Fibroblast of upper back skin (primary cell): Measurements from ENCODE around the gene STAT4.

Experiments used
- DNase-seq: peaks from one replicate; pipeline ENCODE4 v3.0.0-alpha.2; 2013

STAT4 gene

DNA sequence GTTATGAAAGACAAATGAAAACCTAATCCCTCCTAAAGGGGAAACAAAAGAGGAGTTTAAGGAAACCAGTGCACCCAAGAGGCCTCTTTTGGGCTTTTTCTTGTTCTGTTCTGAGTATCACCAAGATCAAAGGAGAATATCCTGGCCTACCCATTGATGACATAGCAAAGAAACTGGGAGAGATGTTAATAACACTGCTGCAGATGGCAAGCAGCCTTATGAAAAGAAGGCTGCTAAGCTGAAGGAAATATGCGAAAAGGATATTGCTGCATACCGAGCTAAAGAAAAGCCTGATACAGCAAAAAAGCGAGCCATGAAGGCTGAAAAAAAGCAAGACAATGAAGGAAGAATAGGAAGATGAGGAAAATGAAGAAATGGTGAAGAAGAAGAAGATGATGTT is 23.6 kb upstream of the STAT4 start:
- DNase-seq = peak; percentile 34

DNA sequence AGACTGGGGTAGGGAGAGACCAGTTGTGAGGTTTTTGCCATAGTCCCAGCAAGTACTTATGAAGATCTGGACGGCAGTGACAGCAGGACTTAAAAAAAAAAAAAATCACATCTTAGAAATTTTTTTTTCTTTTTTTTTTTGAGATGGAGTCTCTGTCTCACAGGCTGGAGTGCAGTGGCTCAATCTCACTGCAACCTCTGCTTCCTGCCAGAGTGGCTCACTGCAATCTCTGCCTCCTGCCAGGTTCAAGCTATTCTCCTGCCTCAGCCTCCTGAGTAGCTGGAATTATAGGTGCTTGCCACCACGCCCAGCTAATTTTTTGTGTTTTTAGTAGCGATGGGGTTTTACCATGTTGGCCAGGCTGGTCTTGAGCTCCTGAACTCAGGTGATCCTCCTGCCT is 22.4 kb upstream of the STAT4 start:
- no peak for DNase-seq

DNA sequence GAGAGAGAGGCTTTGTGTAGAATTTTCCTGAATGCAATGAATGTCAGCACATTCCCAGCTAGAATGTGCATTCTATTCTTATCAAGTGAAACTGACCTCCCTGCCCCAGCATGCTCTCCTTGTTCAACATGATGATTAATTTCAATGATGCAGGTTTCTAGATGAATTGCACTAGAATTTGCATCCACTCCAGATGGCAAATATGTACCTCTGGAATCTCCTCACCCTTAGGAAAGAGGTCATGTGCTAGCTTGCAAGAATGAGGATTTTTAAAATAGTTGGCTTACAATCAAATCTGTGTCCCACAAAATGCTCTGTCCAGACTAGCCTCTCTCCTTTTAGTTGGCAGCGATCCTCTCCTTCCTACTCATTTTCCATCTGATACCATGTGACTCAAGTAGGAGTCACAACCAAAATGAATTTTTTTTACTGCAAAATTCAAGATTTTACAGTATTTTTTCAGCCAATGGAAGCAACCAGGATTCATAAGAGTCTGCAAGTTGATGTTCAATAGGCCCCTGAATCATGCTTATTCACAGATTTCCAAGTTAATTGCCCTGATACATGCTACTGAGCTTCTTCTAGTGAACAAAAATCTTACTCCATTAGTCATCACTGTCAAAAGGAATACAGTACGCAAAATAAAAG is 21.0 kb upstream of the STAT4 start:
- peak; percentile 99 for DNase-seq

DNA sequence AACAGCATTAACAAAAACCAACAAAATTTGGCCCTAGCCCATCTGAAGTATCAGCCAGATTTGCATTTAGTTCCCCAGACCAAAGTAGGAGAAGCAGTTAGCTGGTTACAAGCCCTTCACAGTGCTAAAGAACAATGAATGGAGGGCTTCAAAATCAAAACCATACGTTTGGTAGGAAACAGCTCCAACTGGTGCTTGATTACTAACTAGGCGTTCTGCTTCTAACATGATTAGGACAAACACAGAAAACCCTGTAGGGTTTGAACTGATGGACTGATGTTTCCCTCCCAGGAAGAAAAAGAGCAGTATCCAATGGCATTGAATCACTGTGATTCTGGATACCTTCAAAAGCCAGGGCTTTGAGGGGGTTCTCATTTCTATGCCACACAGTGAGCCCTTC is 20.5 kb upstream of the STAT4 start:
- no peak for DNase-seq

DNA sequence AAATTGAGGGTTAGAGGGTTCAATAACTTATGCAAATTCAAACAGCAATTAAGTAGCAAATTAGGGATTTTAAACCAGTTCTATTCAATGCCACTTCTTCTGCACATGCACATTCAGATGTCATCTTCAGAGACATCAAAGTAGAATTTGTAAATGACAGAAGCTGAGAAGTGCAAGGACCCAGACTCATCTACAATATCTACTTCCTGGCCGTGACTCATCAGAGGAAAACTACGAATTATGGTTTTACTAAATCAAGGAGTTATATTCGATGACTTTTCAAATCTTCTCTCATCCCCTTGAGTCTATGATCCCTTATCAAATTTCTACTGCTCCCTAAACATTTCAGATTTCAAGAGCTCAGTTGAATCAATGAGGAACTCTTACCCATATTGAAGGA is 20.0 kb upstream of the STAT4 start:
- peak; percentile 42 for DNase-seq

DNA sequence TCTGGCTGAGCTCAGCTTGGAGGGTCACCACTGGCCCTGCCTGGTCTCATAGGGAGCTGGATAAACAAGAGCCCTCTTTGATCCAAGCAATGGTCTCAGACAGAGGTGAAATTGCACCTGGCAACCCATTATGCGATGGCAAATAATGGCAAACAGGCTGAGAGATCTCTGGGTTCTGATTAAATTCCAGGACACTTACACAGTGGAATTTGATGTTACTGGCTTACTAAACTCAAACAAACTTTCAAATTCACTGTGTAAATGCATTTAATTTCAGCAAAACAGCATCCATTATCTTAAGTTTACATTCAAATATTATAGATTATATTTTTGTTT is 19.5 kb upstream of the STAT4 start:
- no peak for DNase-seq

DNA sequence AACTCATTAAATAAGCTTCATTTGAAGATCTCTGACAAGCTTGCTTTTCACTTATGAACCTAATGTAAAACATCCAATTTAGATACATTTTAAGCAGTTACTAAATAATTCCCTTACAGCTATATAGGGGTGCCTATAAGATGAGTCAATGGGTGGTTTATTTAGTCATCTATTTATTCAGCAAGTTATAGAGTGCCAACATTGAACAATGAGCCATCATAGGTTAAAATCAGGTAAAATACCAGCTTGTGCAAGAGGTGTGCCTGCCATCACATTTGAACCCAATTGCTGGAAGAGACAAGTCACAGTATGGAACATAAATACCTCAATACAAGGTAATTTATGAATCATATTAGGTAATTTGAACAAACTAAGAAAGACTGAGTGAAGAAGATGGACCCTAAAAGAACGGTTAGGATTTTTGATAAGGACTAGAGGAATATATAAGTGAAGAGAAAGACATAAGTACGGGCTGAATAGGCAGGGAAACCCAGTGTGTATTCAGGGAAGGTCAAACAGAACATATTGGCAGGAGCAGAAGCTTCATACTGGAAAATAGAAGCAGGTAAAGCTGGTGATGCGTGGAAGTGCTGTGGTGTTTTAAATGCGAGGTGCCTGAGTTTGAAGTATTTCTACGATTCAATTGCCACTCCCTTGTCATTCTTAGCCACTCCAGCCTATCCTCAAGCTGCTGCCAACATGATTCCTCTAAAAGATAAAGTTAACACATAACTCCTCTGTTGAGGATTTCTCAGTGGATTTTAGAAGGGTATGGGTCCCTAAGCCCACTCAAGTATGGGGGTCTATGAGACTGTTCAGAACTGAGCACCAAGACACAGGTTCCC is 18.9 kb upstream of the STAT4 start:
- DNase-seq = no peak

DNA sequence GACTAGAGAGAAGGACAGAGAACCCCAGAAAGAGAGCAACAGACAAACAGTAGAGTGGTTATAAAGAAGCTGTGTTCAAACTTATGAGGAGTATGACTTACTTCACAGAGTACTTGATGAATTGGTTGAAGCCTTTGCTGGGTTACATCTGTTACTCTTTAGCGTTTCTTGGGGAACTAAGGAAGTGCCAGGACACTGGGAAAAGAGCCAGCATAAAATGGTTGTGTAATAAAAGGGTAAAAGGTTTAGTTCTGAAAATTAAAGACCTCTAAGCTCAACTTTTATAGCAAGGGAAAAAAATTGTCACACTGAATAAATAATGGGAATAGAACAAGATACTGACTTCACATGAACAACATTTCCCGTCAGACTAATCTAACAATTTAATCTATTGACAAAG is 17.0 kb upstream of the STAT4 start:
- peak; percentile 95 for DNase-seq

DNA sequence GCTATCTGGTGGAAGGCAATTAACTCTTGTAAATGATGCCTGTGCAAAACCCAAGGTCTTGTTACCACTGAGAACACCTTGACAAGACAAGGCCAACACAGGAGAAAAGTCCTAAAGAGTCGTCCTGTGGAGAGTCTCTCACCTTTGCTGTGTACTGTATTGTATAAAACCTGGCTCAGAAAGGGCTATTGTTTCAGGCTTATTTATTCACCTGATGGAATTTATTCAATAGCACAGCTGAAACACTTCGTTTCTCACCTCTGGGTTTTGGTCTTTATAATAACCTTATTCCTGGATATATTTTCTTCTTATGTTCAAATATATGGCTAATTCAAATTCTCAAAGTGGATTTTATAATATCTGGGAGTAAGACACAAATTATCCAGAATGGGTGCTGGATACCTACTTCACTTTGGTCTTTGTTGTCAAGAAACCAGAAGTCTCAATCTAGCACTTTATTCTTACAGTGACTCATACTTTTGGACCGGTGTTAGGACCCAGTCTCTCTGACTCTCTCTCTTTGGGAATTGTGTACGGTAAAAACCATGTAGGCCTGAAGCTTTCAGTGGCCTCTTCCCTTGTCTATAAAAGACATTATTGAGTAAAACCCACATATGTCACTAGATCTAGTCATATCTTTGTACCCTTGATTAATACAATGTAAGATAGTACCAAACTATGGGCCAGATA is 16.1 kb upstream of the STAT4 start:
- no peak for DNase-seq

DNA sequence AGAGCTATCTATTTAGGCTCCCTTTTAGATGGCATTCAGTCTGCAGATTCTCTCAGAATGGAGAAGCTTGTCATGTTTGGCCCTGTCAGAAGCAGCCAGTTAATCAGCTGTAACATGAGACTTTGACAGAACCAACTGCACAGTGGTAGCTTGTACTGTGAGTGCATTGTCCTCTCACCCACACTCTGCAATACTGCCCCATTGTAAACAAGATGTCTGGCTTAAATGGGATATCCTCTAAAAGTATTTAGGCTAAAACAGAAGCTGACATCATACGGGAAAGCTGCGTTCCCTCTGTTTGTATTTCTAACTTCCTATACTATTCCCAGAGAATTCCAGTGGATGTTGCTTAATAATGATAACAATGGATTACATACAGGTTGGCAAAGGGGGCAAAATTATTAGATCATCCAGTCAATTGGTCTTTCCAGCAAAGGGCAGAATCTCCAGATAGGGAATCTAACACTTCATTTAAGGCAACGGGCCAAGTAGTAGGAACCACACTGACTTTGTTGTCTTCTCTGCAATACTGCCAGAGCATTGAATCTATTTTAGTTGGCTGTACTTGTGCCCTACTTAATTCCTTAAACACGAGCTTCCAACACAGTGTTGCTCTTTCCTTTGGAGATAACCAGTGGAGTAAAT is 15.4 kb upstream of the STAT4 start:
- peak; percentile 43 for DNase-seq

DNA sequence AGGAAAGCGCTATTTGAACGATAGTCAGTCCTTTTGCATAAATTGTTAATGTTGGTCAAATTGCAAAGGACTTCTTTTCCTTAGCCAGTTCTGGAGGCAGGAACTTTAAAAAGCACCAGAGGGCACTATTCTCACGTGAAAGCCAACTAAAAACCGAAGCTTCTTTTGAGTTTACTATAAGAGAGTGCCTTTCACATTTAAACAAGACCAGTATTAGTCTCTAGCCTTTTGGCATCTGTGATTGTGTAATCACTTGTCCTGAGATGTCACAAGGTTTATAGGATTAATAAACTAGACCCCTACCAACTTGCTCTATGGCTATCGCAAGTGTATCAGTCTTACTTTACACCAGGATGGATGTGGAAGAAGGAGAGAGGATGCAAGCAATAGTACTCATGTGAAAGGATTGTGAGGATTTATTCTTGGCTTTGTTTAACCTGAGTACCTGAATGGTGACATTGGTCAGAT is 14.4 kb upstream of the STAT4 start:
- peak; percentile 66 for DNase-seq

DNA sequence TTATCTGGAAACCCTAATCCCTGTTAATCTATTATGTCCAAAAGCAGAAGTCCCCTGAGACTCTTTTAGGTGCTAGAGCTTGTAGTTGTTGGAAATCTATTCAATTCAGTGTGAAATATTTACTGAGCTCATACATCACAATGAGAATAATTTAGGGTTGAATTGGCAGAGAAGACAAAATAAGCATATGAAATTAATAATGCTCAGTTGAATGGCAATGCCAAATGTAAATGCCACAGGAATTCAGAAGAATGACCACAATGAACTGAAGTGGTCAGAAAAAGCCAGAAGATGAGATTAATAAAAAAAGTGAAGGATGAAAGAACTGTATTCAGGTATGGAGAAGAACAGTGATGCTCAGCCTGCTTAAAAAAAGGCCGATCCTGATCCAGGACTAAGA is 8.0 kb upstream of the STAT4 start:
- peak; percentile 75 for DNase-seq

DNA sequence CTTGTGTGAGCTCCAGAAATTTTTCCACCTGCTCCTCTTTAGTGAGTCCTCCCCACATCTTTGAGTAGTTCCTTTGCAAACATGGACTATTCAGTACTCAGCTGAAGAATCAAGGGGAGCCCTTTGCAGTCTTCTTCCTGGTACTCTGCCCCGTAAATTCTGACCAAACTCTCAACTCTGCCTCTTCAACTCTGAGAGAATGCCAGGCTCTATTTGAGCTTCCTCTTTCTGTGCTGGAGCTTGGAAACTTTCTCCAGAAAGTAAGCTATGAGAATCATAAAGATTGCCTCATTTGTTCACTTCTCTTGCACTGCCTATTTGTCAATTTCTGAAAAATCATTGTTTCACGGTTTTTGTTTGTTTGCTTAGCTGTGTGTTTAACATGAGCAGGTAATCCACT is 7.4 kb upstream of the STAT4 start:
- no peak for DNase-seq

DNA sequence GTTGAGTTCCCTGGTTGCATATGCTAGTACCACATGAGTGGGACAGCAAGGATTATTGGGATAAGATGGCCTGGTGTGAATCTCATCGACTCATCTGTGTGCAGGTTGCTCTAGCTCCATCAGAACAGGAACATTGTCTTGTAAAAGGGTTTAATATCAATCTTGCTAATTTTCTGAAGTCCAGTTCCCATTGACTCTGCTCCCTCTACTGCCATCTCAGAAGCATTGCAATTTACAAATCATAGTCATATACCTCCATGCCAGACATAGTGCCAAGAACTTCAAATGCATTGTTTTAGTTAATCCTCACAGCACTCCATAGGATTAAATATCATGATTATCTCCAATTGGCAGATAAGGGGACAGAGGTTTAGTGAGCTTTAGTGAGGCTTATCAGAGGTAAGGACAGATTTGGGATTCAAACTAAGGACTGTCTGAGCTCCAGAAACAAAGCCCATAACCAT is 4.8 kb upstream of the STAT4 start:
- peak; percentile 66 for DNase-seq

DNA sequence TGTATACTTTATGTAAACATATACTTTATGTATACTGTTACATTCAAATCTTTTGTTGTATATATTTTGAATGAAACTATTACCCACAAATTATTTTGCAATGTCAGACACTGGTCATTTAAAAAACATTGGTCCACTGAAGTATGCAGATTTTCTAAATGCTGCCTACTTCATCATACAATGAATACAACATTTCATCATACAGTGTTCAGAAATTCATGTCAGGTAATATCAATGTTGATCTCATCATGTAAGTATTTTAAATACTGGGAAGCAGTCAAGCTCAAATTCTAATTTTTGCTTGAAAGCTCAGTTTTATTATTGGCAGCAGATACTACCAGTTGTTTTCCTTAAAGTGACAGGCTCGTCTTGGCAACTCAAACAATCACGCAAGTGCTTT is 2.9 kb upstream of the STAT4 start:
- peak; percentile 61 for DNase-seq

DNA sequence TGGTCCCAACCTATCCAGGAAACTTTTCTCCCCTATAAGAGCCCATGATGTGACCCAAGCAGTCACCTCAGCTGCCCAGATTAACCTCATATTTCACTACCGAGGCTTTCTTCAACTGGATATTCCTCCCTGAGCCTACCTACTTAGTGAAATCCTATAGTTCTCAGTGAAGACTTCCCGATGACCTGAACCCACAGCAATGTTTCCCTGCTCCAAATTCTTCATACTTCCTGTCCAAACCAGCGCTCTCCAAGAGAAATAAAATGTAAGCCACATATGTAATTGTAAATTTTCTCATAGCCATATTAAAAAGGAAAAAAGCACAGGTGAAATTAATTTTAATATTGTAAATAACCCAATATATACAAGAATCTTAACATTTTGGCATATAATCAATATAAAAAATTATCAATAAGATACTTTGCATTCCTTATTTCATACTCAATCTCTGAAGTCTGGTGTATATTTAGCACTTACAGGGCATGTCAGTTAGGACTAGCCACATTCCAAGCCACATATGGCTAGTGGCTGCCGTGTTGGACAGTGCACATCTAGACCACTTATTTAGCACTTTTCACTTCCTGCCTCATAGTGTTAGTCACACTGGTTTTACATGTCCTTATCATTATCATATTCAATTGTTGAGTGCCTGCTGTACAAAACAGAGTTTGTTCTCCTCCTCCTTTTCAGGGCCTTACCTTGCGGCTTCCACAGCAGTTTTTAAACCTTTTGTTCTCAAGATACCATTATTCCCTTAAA is 1.9 kb upstream of the STAT4 start:
- peak; percentile 90 for DNase-seq

DNA sequence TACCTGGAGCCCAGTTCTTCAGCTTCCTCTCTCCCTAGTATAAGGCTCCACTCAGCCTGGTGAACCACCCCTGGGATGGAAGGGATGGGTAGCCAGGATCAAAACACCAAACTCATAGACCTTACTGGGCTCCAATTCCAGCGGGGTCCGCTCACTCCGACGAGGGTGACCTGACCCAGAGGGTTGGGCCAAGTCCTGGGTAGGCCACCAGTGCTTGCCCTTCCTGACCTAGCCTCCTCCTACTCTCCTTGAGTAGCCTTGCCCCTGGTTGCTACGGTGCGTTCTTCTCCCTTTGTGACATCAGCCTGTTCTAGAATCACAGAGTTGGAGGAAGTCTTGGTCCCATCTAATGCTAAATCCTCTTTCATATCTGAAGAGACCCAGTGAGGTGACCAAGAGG is 537 bp upstream of the STAT4 start:
- no peak for DNase-seq

DNA sequence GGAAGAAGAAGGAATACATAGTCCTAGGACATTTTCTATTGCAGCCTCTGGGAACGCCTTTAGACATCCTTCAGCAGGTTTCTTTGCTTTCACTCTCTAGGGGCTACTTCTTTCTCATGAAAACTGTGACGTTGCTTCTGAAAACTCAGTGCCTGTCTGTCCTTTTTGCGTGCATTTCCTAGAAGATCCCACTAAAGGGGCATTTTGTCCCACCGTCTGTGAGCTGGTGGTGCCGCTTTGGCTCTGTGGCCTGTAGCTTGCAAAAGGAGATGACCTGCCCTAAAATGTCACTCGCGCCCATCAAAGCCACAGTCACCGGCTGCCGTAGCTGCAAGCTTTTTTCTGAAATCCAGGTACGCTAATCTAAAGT is 579 bp downstream of the STAT4 start:
- no peak for DNase-seq

DNA sequence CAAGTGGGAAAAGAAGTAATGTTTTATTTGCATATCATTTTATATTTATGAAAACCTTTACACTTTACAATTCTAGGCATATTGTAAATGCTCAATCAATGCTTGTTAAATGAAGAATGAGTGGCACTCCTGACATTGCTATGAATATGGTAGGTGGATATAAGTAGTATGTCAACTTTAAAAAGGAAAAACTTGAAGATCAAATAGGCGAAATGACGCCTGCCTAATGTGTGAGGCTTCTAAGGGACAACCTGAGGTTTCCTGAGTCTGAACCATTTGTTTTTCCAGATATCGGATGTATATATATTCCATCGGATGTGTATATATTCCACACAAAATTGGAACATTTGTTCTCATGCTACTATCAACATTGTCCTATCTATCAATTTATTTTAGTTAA is 1.4 kb downstream of the STAT4 start:
- DNase-seq = no peak

DNA sequence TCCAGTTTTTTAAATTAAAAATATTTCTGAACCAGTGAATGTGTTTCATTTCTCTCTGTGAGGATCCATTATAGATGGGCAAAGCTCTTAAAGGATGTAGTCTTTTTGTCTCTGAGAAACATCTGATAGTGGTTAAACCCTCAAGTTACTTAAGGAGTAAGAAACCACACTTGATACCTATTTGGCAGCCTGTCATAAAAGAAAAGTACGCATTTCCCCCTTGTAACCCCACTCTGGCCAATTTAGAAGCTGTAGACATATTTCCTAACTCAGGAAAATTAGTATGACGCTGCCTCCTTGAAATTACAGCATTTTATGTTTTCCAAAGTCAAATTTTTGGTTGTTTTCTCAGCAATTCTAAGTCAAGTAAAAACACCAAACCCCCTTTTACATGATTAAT is 2.0 kb downstream of the STAT4 start:
- DNase-seq = peak; percentile 58

DNA sequence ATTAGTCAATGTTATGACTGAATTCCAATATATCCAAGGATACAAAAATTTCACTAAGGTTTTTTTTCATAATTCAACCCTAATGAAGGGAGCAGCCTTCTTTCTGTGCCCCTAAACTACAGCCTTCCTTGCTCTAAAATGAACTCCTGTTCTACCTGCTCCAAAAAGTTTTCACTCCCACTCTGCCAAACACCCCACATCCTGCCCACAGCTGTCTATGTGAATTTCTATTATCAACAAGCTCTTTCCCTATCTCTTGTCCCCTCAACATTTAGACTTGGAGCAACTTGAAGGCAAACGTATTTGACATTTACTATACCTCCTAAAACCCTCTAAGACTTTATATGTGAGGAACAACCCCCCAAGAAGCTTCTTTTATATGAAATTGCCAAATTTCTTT is 2.5 kb downstream of the STAT4 start:
- DNase-seq = no peak

DNA sequence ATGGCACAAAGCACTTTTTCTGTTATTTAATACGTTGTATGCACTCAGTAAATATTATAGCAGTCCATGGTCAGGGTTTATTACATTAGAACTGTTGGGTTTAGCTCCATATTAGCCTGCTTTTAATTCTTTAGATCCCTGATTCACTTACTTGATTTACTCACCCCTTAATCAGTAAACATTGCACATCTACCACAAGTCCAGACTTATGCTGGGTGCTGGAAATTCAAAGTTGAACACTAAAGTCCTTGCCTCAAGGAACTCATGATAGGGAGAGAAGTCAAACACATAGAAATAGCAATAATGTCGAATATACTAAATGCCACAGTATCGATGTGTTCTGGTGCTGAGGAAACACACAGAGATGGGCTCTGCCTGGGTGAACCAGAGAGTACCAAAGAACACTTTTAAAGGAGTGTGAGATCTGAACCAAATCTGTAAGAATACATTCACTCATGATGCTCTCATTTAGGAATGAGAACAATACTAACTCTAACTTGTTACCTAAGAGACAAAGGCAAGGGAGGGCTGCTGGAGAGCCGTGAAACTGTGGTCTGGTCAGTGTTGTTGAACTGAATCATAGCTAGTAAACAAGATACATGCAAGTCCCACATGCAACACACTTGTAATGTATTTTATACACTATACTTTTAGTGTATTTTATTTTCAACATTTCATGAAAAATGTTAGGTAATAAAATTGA is 4.9 kb downstream of the STAT4 start:
- DNase-seq = no peak
